Measurements from ENCODE around the gene BARX1. TPM values are rescaled to one million over a fixed set of nuclear protein-coding genes. Genes with fewer than 3 reads are reported as not detected.
A peak's percentile ranks its signal among the peaks of the same experiment; 100 is the strongest.

Gene BARX1
- total RNA-seq, 1 donor: 15.6 TPM

DNA sequence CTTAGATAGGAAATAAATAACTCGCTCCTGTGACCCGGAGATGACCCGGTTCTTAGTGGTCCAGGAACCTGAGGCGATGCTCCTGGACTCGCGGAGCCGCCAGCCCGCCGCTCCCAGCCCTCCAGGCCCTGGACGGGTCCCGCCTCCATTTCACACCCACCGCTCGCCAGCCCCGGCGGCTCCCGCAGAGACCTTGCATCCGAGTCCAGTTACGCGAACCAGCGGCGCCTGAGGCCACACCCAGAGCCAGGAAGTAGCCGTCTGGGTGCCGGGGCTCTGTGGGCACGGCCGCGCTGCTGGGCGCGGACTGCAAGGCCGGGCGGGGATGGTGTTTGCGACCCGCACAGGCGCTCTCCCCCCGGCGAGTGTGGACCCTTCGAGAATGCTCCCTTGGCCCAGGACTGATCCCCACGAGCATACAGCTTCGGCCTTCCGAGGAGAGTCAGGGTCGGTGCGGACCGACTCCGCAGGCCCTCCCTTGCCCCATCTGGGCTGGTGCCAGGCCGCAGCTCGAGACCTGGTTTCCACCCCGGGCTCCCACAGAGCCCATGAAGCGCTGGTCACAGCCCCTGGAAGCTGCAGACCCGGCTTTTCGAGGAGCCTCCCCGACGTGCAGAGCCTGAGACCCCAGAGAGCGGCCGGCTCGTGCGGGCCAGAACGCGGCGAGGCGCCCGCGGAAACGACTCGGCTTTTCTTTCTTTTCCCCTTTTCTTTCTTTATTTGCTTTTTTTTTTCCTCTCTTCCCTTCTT lies 5.2 kb upstream of the BARX1 start:
- H3K4me2 ChIP-seq (ENCODE audit: insufficient read depth, low read length): no peak overlapping the region
- no peaks in the 10 kb centered on the region for H3K36me3 ChIP-seq (ENCODE audit: insufficient read depth, low read length)
- no peaks in the 10 kb centered on the region for H3K79me2 ChIP-seq (ENCODE audit: insufficient read depth, low read length)
- TF ChIP-seq, protein P1, sequence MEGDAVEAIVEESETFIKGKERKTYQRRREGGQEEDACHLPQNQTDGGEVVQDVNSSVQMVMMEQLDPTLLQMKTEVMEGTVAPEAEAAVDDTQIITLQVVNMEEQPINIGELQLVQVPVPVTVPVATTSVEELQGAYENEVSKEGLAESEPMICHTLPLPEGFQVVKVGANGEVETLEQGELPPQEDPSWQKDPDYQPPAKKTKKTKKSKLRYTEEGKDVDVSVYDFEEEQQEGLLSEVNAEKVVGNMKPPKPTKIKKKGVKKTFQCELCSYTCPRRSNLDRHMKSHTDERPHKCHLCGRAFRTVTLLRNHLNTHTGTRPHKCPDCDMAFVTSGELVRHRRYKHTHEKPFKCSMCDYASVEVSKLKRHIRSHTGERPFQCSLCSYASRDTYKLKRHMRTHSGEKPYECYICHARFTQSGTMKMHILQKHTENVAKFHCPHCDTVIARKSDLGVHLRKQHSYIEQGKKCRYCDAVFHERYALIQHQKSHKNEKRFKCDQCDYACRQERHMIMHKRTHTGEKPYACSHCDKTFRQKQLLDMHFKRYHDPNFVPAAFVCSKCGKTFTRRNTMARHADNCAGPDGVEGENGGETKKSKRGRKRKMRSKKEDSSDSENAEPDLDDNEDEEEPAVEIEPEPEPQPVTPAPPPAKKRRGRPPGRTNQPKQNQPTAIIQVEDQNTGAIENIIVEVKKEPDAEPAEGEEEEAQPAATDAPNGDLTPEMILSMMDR (IDR thresholded peaks at IDR 0.05; ENCODE audit: extremely low read depth, low read depth, low read length): no peak
- peaks cover 13% of the 10 kb centered on the region for H3K4me1 ChIP-seq (ENCODE audit: insufficient read depth, low read length)
- H3K27ac ChIP-seq (ENCODE audit: low read depth, low read length): no peak overlapping the region
- H2AFZ ChIP-seq (ENCODE audit: low read length): no peak overlapping the region
- H3K27me3 ChIP-seq (ENCODE audit: insufficient read depth, low read length): peaks cover 15% of the 10 kb centered on the region
- H3K4me3 ChIP-seq (ENCODE audit: insufficient read depth, low read length): no peak overlapping the region
- no peaks in the 10 kb centered on the region for H4K20me1 ChIP-seq (ENCODE audit: insufficient read depth, low read length)
- no peaks in the 10 kb centered on the region for H3K9me3 ChIP-seq (ENCODE audit: low read depth, low read length)
- DNase-seq (ENCODE audit: insufficient read length, low spot score, missing footprints): peak; percentile 58

DNA sequence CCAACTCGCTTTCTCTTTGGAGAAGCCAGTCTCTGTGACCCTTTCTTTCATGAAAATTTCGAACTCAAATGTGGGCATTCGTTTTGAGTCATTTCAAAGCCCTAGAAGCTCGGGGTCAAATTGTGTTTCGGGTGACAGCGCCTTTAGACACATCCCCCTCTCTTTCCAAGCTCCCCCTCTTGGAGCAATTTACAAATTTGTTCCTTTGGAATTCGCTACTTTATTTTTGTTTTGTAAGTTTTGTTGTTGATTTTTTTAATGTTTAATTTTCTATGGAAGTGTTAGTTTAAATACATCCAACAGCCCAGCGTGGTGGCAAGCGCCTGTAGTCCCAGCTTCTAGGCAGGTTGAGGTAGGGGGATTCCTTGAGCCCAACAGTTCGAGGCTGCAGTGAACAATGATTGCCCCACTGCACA lies 4.6 kb upstream of the BARX1 start:
- no peak overlapping the region for H2AFZ ChIP-seq (ENCODE audit: low read length)
- H3K79me2 ChIP-seq (ENCODE audit: insufficient read depth, low read length): no peaks in the 10 kb centered on the region
- H3K4me2 ChIP-seq (ENCODE audit: insufficient read depth, low read length): no peak overlapping the region
- no peaks in the 10 kb centered on the region for H3K9me3 ChIP-seq (ENCODE audit: low read depth, low read length)
- no peak overlapping the region for H3K4me3 ChIP-seq (ENCODE audit: insufficient read depth, low read length)
- H3K36me3 ChIP-seq (ENCODE audit: insufficient read depth, low read length): no peaks in the 10 kb centered on the region
- H3K27me3 ChIP-seq (ENCODE audit: insufficient read depth, low read length): peaks cover 15% of the 10 kb centered on the region
- DNase-seq (ENCODE audit: insufficient read length, low spot score, missing footprints): no peak
- H3K4me1 ChIP-seq (ENCODE audit: insufficient read depth, low read length): peaks cover 13% of the 10 kb centered on the region
- TF ChIP-seq, protein P1 (IDR thresholded peaks at IDR 0.05; ENCODE audit: extremely low read depth, low read depth, low read length): no peak
- no peaks in the 10 kb centered on the region for H4K20me1 ChIP-seq (ENCODE audit: insufficient read depth, low read length)
- no peak overlapping the region for H3K27ac ChIP-seq (ENCODE audit: low read depth, low read length)

DNA sequence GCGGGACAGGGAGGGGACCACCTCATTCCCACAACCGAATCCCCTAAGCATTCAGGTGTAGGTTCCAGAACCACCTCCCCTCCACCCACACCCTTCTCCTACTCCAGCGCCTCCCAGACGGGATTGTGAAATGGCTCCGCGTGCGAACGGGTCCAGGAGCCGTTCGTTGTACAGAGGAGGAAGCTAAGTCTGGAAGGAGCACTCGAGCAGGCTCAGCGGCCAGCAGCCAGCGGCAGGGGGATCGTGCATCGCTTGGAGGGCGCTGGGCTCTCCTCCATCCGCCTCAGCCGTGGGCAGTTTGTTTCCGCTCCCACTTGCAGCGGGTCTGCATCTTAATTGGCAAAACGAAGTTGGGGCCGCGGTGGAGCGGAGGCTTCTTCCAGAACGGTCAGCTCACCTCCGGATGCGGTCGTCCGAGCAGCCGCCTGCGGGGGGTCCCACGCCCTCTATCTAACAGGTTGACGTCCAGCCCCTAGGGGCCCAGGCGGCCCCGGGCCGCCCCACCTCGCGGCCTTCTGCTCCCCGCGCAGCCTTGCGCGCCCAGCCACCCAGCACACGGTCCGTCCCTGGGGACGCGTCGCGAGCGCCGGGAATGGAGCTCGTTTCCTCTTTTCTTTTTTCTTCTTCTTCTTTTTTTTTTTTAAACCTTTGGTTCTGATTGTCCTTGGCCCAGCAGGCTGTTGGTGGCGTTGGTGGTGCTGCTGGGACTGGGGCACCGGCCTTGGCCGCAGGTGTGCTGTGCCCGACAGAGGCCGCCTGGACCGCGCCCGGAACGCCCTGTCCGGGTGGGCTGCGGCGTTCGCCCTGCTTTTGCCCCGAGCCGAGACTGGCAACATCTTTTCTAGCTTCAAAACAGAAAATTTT lies 3.9 kb upstream of the BARX1 start:
- Histone ChIP-seq H3K4me3 (ENCODE audit: insufficient read depth, low read length) (peak overlapping the region; percentile 72), H3K79me2 (ENCODE audit: insufficient read depth, low read length) (peaks cover under 1% of the 10 kb centered on the region), H3K4me2 (ENCODE audit: insufficient read depth, low read length) (peak overlapping the region; percentile 93), H3K27me3 (ENCODE audit: insufficient read depth, low read length) (peaks cover 15% of the 10 kb centered on the region), H3K36me3 (ENCODE audit: insufficient read depth, low read length) (no peaks in the 10 kb centered on the region), H4K20me1 (ENCODE audit: insufficient read depth, low read length) (no peaks in the 10 kb centered on the region), H3K9me3 (ENCODE audit: low read depth, low read length) (no peaks in the 10 kb centered on the region), H2AFZ (ENCODE audit: low read length) (peak overlapping the region; percentile 92), H3K4me1 (ENCODE audit: insufficient read depth, low read length) (peaks cover 13% of the 10 kb centered on the region), H3K27ac (ENCODE audit: low read depth, low read length) (no peak overlapping the region)
- TF ChIP-seq, protein P1 (IDR thresholded peaks at IDR 0.05; ENCODE audit: extremely low read depth, low read depth, low read length): no peak
- peak; percentile 98 for DNase-seq (ENCODE audit: insufficient read length, low spot score, missing footprints)

Data from osteoblast (primary cell).